Pons (tissue), 1 donor: ENCODE measurements around the gene ABCG1.

Experiments used
- DNase-seq: peaks from one replicate; pipeline ENCODE4 v3.0.0-alpha.2; 2016; ENCODE audit warnings: low spot score

The ABCG1 gene

DNA sequence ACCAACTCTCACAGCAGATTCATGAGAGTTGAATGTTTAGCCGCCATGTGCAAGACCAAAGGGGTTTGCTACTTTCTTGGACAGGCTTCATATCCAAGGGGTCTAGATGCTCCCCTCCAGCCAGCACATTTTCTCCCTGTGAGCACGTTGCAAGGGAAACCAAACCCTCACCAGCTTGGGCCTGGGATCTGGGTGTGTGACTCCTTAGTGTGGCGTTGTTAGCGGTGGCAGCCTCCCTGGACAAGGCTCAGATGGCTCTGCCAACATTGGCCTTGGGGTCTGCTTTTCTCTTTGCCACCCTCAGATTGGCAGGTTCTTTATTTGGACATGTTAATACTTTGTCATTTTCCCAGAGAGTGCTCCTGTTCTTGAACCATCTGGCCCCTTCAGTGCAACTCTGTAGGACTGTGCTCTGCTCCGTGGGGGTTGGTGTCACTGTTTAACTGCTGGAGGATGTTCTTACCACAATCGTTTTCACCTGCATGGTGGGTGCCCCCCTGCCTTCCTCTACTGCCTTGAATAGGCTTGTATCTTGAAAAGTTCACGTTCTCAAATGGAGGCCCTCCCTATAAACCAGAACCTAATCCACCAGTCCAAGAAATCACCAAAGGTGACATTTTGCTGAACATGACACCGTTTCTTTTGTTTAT is 13.4 kb downstream of the ABCG1 start:
- DNase-seq = no peak

DNA sequence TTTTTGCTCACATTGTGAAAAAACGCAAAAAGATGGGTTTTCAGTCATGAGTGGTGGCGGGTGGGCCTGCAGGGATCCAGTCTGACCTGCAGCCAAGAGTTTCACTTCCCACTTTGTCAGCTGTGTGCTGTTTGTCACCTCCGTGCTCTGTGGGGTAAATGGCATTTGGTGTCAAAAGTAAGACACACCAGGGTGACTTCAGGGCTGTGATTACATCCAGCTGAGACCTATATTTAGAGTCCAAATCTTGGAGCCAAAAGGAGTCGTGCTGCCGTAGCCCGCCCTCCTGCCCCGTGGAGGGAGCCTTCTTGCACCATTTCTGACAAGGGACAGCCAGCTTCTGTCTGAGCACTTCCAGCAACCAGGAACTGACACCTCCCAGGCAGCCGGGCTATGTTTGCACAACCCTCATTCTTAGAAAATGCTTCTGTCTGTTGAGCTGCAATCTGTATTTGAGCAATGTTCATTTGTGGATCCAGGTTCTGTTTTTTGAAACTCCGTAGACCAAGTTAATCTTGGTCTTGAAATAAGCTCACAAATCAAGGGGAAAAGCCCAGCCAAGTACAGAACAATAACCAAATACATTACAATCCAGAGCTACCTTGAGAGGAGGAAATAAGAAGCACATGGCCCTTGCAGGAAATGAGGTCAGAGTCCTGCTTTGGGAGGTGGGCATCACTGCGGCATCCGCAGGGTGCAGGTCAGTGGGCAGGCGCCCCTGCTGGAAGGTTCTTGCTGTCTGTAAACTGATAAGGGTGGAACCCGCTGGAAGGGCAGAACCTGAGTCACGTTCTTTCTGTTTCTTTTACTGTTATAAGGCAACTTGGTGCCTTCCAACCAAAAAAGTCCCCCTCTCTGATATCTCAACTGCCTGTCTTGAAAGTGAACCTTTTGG is 14.4 kb downstream of the ABCG1 start:
- peak; percentile 53 for DNase-seq

DNA sequence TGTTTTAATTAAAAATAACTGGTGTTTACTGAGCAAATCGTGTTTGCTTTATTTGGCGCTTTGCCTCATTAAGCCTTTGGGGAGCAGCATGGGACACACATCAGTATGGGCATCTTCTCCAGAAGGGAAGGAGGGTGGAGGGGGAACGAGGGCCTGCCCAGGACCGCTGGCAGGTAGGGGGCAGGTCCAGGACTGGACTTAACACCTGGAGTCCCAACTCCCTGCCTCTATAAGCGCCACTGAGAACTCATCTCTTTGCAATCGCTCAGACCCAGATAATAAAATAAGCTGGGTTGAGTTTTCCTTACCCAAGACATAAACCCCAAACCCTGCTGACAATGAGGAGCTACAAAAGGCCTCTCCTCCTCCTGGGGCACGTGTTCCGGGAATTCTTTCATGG is 15.1 kb downstream of the ABCG1 start:
- DNase-seq = no peak

DNA sequence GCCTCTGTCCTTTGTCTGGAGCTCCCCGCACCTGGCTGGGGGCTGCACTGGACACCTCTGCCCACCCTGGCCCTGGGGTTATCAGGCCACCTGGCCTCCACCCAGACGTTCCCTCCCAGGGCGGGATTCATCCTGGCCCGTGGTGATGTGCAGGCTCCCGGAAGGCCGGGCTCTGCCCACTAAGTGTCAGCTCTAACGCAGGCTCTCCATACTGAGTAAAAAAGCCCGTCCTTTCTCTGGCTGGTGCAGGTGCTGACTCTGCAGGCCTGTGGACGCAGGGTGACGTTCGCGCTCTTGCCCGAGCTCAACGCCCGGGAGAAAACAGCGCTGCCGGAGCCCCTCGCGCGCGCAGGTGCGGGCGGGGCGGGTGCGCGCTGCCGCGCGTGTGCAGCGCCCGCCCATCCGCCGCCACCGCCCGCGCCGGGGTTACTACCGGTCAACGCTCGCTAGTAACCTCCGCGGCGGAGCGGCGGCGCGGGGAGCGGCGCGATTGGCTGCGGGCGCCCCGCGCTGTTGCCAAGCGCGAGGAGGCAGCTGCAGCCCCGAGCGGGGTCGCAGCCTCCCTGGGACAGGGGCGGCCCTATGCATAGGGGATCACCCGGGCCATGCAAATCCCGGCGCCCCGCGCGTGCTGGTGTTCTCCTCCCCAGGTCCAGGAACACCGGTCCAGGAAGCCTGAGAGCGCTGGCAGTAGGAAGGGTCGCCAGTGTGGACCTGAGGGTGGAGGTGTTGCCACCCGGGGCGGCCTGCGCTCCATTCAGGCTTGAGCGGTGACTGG is 15.7 kb downstream of the ABCG1 start:
- DNase-seq = no peak

DNA sequence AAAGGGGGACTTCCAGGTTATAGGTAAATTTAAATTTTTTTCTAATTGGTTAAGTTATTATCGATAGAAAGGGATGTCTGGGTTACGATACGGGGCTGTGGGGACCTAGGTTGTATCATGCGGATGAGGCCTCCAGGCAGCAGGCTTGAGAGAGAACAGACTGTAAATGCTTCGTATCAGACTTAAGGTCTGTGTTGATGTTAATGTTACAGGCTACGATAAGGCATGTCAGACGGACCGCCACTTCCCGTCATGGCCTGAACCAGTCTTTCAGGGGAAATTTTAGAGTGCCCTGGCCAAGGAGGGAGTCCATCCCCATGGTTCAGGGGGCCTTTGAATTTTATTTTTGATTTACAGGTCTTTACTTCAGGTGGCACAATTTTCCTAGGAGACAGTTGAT is 16.7 kb downstream of the ABCG1 start:
- no peak for DNase-seq

DNA sequence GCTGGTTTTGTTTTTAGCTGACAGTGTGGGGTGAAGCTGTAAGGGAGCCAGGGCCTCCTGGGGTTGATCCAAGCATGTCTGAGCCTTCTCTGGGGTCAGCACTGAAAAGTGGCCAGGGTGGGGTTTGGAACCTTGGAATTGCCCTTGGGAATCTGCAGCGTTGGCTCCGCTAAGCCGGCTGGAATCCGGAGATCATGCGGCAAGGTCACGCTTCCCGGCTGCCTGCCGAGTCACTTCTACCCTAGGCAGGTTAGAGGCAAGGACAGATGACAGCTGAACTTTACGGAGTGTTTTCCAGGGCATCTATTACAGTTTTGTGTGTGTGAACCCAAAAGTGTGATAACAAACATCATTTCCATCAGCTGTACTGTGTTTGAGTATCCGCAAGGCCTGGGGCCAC is 17.1 kb downstream of the ABCG1 start:
- no peak for DNase-seq

DNA sequence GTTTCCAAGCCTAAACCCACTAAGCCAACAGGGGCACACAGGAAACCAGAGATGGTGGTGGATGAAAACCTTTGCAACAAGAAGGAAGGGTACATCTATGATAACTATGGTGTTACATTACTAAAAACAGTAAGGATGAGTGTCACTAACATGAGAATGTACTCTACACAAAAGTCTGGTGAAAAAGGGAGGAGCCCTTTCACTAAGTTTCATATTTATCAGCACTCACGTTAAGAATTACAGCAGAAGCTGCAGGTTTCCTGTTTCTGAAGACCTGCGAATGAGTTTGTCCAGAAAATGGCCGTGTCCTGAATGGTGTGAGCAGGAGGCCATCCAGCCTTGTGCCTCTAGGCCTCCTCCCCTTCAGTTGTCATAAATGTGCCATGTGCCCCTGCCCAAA is 17.8 kb downstream of the ABCG1 start:
- no peak for DNase-seq

DNA sequence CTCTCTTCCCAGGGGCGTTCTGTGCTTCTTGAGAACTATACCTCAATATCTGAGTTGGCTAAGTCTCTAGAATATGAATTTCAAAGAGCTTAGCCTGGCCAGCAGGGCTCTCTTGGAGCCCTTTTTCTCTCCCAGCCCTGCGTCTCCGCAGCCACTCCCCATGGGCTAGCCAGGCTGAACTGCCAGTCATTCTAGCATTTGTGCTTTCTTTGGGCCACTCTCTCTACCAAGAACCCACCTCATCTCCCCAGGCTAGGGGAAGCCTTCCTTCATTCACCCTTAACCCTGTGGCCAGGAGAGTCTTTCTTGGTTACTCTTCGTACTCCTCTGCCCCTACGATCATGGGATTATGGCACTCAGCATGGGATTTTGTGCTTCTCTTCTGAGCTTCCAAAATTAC is 18.2 kb downstream of the ABCG1 start:
- DNase-seq = no peak

DNA sequence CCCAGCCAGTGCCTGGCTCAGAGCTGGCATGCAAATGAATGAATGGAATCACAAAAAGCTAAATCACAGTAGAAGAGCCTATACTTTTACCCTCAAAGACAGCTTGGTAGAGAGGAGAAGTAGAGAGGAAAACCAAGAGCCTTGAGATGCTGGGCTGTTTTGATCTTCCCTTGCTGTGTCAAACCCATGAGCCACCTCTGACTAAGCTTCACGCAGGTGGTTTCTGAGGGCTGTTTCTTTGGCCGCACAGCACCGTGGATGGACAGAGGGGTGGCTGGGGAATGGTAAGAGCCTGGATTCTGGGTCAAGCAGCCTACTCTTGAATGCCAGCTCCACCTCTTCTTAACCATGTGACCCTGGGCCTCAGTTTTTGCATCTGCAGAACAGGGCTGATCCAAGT is 18.6 kb downstream of the ABCG1 start:
- DNase-seq = no peak

DNA sequence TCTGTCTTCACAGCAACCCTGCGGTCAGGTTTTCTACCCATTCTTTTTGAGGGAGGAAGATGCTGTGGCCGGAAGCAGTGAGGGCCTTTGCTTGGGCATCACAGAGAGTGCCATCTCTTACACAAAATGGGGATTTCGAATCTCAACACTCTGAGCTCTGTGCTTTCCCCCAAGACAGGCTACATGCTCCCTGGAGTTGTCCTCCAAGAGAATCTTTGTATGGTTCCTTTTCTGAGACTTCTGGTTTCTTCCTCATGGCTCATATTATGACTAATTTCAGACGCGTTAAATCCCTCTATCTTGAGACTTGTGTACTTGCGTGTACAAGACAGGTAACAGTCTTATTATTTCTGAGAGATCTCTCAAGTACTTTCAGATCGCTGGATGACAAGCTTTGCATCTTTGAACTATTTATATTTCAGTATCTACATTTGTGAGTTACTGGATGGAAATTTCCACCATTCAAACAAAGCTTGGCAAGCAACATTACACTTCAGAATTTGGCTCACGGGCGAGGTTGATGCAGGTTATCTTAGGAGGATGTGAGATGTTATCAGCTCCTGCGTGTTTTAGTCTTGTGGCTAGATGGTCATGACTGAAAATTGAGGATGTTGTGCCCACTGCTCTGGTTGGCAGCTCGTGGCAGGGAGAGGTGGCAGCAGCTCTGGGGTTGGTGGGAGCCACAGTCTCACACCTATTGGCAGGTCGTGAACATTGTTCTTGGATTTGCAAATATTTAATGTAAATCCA is 19.4 kb downstream of the ABCG1 start:
- DNase-seq = no peak

DNA sequence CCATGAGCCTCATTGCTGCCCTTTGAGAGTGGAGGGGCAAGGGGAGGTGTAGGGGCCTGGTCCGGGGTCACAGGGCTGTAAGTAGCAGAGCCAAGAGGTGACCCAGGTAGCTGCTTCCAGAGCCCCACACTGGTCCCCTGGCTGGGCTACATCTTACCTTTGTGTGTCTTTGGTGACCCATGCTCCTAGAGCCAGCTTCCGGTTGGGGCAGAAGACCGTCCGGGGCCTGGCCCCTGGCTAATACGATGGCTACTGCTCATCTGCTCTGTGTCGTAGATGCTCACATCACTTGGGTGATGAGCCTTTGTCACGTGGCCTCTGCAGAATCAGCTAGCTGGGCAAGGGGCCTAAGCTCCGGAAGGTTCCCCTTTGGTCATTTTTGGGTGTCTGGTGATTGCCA is 20.6 kb downstream of the ABCG1 start:
- no peak for DNase-seq

DNA sequence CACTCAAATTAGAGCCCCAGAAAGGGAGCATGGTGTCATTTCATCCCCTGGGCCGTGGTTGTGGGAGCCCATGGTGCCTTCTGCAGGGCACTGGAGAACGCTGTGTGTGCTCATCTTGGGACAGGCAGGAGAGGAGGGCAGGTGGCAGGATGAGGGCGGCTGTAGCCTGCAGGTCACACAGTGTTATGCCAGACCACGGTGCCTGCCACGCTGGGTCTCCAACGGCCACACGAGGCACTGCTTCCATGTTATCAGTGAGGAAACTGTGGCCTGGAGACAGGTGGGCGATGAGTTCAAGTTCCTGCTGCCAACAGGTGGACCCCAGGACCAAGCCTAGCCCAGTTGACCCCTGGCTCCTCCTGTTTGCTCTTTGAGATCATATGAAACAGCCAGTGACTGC is 21.0 kb downstream of the ABCG1 start:
- no peak for DNase-seq

DNA sequence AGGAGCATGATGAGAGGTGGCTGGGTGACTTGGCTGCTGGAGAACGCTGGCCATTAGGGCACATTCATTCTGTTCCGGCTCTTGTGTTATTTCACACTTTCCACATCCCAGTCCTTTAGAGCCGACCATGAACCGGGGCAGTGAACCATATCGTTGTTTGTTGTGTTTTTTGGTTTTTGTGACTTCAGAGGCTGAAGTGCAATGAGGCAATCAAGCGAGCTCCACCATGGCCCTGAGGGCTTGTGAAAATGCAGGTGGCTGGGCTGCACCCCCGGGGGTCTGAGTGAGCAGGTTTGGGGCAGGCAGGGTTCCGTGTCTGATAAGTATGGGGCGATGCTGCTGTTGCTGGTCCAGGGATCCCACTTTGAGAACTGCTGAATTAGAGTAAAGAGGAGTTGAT is 23.7 kb downstream of the ABCG1 start:
- no peak for DNase-seq

DNA sequence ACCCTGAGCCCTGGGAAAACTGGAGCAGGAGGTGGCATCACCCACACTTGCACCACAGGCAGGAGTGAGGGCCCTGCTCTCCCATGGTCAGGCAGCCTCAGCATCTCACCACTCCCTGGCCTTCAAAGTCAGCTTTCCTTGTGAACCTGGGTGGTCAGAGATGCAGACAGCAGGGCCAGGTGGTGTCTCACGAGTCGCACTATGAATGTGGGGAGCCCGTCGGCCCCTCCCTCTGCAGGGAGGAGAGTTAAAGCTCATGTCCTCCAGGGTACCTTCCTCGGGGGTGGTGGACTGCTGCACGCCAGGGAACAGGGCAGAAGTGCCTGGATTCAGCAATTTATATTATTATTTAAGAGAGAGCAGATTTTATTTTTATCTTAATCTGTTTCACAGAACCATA is 24.1 kb downstream of the ABCG1 start:
- DNase-seq = no peak

DNA sequence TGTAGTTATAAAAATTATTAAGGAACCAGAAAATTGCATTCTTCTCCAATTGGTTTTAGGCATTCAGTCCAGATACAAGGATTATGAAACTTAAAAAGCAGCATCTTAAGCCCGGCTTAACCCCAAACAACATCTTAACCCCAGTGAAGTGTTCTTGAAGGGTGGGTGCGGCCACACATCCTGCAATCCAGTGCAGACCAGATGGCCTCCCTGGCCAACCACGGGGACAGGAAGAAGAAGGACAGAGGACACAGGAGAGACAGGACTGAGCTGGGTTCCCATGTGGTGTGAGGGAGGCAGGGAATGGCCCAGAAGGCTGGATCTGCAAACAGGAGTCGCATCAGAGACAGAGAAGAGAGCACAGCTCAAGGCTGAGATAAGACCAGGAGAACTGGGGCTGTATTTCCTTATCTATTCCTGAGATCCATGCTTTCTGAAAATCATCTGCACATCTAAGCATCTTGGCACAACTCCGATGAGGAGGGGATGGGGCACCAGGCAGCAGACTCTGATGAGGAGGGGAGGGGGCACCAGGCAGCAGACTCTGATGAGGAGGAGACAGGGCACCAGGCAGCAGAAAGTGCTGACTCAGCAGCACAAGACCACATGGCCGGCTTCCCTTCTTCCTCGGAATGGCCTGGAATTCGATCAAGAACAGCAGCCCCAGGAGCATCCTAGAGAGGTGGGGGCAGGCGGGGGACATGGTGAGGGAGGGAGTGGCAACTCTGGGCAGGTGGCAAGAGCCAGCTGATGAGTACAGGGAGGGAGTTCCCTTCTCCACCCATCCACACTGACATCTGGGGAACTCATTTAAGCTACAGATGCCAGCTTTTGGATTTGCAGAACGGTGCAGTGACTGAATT is 26.6 kb downstream of the ABCG1 start:
- DNase-seq = no peak

DNA sequence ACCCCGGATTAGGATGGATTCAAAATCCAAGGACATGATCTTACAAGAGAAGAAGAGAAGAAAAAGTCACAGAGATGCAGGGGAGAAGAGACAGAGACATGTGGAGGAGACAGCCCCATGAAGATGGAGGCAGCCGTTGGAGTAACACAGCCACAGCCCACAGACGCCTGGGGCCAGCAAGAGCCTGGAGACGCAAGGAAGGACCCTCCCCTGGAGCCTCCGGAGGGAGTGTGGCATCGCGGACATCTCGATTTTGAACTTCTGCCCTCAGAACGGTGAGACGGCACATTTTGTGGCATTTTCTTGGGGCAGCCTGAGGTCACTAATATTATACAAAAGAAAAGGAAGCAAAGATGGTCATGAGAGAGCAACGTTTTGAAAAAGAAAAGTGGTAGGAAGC is 28.8 kb downstream of the ABCG1 start:
- DNase-seq = no peak

DNA sequence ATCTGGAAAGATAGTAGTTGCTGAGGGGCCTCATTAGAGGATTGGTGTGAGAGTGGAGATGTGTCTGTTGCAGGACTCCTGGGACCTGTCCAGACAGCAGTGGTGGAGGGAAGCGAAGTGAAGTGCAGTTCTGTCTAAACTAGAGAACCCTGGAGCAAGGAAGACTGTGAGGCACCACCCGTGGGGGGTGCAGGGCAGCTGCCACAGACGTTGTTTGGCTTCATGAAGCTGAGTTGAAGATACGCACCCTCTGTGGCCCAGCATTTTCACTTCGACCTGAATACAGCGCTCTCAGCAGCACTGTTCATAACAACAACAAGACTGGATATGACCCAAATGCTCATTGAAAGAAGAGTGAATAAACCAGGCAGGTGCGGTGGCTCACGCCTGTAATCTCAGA is 29.3 kb downstream of the ABCG1 start:
- DNase-seq = no peak

DNA sequence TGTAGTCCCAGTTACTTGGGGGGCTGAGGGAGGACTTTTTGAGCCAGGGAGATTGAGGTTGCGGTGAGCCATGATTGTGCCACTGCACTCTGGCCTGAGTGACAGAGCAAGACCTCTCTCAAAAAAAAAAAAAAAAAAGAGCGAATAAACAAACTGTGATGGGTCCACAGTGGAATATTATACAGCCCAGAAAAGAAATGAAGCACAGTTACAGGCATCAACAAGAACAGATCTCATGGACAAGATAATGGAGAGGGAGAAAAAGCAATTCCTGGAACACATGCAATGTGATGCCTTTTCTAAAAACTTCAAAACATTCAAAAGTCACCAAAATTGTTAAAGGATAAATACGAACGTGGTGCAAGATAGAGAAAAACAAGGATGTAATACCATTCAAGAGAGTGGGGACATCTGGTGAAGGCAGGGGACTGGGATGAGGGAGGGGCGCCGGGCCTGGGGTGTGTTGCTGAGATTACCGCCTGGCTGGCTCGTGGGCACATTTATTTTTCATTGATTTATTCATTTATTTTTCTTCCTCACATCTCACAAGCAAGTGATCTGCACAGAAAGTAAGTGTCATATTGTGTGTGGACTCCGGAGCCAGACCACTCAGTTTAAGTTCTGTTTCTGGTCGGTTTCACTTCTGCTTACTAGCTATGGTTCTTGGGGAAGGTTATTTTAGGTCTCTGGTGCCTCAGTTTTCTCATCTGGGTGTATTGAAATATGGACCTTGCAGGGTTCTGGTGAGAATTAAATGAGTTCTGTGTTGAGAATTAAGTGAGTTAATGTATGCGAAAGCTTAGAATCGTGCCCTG is 30.1 kb downstream of the ABCG1 start:
- peak; percentile 72 for DNase-seq

DNA sequence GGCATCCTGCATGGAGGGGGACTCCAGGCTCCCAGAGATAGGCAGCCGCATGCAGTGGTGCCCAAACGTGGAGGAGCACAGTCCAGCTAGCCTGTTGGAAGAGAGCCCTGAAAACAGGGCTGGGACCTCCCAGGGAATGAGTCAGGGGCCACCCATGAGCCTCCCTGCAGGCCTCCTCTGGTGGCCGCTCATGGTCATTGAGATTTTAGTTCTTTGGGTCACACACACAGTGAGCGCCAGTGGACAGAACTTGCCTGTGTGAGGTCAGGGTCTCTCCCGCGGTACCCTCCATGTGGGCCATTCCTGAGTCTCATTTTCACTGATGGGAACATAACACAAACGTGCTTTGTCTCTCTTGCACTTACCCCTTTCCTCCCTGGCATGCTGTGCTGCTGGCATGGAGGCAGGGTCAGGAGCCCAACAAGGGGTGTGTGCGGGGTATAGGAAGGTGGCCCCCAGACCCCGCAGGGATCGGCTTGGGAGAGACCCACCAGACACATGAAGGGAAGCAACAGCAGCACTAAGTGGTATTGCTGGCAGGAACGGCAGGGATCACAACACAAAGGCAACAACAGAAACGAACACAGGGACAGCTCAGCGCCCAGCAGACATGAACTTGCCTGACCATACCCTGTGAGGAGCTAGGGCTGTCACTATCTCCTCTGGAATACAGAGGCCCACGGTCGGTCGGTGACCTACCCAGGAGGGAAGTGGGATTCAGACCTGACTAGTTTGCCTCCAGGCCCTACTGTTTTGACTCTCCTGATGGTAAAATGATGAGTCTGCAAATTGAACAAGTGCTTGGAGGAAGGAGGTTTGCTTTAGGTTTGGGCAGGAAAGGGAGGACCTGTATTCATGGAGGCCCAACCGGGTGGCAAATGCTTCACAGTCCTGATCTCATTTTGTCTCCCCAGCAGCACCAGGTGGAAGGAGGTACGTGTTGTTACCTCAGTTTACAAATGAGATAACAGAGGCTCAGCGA is 31.8 kb downstream of the ABCG1 start:
- DNase-seq = no peak
